Neural progenitor cell (in vitro differentiated cells): Measurements from ENCODE around the gene FUS.

Source experiments
- CTCF ChIP-seq: fragments of 200-600 bp; sonication (generic); IDR thresholded peaks from 2 replicates; pipeline ENCODE4 v1.5.1; 2017; ENCODE audit warnings: antibody characterized with exemption, mild to moderate bottlenecking
- EZH2 ChIP-seq: fragments of 200-600 bp; sonication (generic); IDR thresholded peaks from 2 replicates; pipeline ENCODE4 v1.6.1; 2017; ENCODE audit warnings: antibody characterized with exemption, mild to moderate bottlenecking, moderate library complexity
- EZH2phosphoT487 ChIP-seq: fragments of 200-600 bp; sonication (generic); IDR thresholded peaks from 2 replicates; pipeline ENCODE4 v1.6.1; 2017; ENCODE audit warnings: antibody characterized with exemption

GRCh38 chr16:31221357-31222160 lies 41.6 kb downstream of the FUS start:
- no peak for TF ChIP-seq EZH2
- TF ChIP-seq CTCF, result no peak
- no peak for TF ChIP-seq EZH2phosphoT487
